HepG2 (cell line): ENCODE results near the gene S100A11. TPM values are rescaled to one million over a fixed set of nuclear protein-coding genes. Genes with fewer than 3 reads are reported as not detected.

Source experiments
- ASH2L ChIP-seq: fragments of 300-600, 200-600 bp; sonication (generic); IDR thresholded peaks from 2 replicates; pipeline ENCODE4 v1.7.0; 2017; ENCODE audit warnings: low read depth, mild to moderate bottlenecking, moderate library complexity, mixed read lengths, low read length; ENCODE audit not compliant: insufficient read length
- CREBL2 ChIP-seq: sonication (generic); formaldehyde crosslinking; IDR thresholded peaks from 2 replicates; pipeline ENCODE4 v1.8.1; 2023; ENCODE audit warnings: missing genetic modification reagents, mild to moderate bottlenecking, borderline replicate concordance
- DR1 ChIP-seq: sonication (generic); formaldehyde crosslinking; IDR thresholded peaks from 2 replicates; pipeline ENCODE4 v1.8.0; 2021; ENCODE audit warnings: mild to moderate bottlenecking, missing genetic modification reagents, inconsistent platforms
- EZH2 ChIP-seq: conservative IDR thresholded peaks from 2 replicates; pipeline ENCODE4 v1.6.1; 2012; ENCODE audit warnings: mild to moderate bottlenecking, low read depth, low read length, moderate library complexity
- FOXC1 ChIP-seq: sonication (generic); formaldehyde crosslinking; IDR thresholded peaks from 2 replicates; pipeline ENCODE4 v1.8.0; 2022; ENCODE audit warnings: mild to moderate bottlenecking, missing genetic modification reagents, borderline replicate concordance
- FOXK1 ChIP-seq: sonication (generic); formaldehyde crosslinking; IDR thresholded peaks from 2 replicates; pipeline ENCODE4 v1.4.0; 2020; ENCODE audit warnings: low read depth, missing genetic modification reagents, borderline replicate concordance
- IRF2 ChIP-seq: IDR thresholded peaks from 2 replicates; pipeline ENCODE4 v1.6.1; 2018; ENCODE audit warnings: missing genetic modification reagents, missing compliant biosample characterization
- KDM3A ChIP-seq: IDR thresholded peaks from 2 replicates; pipeline ENCODE4 v1.6.1; 2018; ENCODE audit warnings: low read depth, missing compliant biosample characterization
- KDM5B ChIP-seq: sonication (generic); formaldehyde crosslinking; IDR thresholded peaks from 2 replicates; pipeline ENCODE4 v1.4.0; 2020; ENCODE audit warnings: missing genetic modification reagents, mild to moderate bottlenecking, borderline replicate concordance
- KMT2A ChIP-seq: sonication (generic); formaldehyde crosslinking; IDR thresholded peaks from 2 replicates; pipeline ENCODE4 v1.4.0; 2020; ENCODE audit warnings: missing genetic modification reagents
- MYC ChIP-seq: sonication (generic); formaldehyde crosslinking; IDR thresholded peaks from 2 replicates; pipeline ENCODE4 v1.9.0; 2021; ENCODE audit warnings: missing genetic modification reagents, borderline replicate concordance
- RFXANK ChIP-seq: IDR thresholded peaks from 2 replicates; pipeline ENCODE4 v1.6.1; 2016
- SP5 ChIP-seq: IDR thresholded peaks from 2 replicates; pipeline ENCODE4 v1.6.1; 2016; ENCODE audit warnings: low read depth, borderline replicate concordance
- THAP11 ChIP-seq: IDR thresholded peaks from 2 replicates; pipeline ENCODE4 v1.6.1; 2016; ENCODE audit warnings: missing biosample characterization, missing genetic modification reagents
- ZBTB4 ChIP-seq: sonication (generic); formaldehyde crosslinking; IDR thresholded peaks from 2 replicates; pipeline ENCODE4 v1.4.0; 2020; ENCODE audit warnings: missing genetic modification reagents, mild to moderate bottlenecking, borderline replicate concordance
- ZNF263 ChIP-seq: sonication (generic); formaldehyde crosslinking; IDR thresholded peaks from 2 replicates; pipeline ENCODE4 v1.4.0; 2020; ENCODE audit warnings: missing genetic modification reagents
- ZNF333 ChIP-seq: sonication (generic); formaldehyde crosslinking; IDR thresholded peaks from 2 replicates; pipeline ENCODE4 v1.4.0; 2020; ENCODE audit warnings: mild to moderate bottlenecking, missing genetic modification reagents, borderline replicate concordance
- ZNF556 ChIP-seq: sonication (generic); formaldehyde crosslinking; IDR thresholded peaks from 2 replicates; pipeline ENCODE4 v1.4.0; 2020; ENCODE audit warnings: mild to moderate bottlenecking, missing genetic modification reagents, borderline replicate concordance
- ZNF557 ChIP-seq: sonication (generic); formaldehyde crosslinking; IDR thresholded peaks from 2 replicates; pipeline ENCODE4 v1.4.0; 2020; ENCODE audit warnings: missing genetic modification reagents
- ZNF607 ChIP-seq: sonication (generic); formaldehyde crosslinking; IDR thresholded peaks from 2 replicates; pipeline ENCODE4 v1.5.1; 2020; ENCODE audit warnings: missing genetic modification reagents, mild to moderate bottlenecking, borderline replicate concordance
- ZNF687 ChIP-seq: sonication (generic); formaldehyde crosslinking; IDR thresholded peaks from 2 replicates; pipeline ENCODE4 v1.5.1; 2020; ENCODE audit warnings: mild to moderate bottlenecking, missing genetic modification reagents, moderate library complexity
- ZSCAN21 ChIP-seq: sonication (generic); formaldehyde crosslinking; IDR thresholded peaks from 2 replicates; pipeline ENCODE4 v1.8.0; 2022; ENCODE audit warnings: mild to moderate bottlenecking, missing genetic modification reagents, moderate library complexity, borderline replicate concordance
- polyA plus RNA-seq, 8 experiments: library from polyadenylated mRNA; depleted of rRNA in 3 of 8; stranded (reverse) in 7 of 8; unstranded in 1 of 8; fragments of >200 nt; fragmentation: Illumina TruSeq in 4 of 8; extraction: Trizol in 4 of 8; gene quantifications; 2 replicates each; pipeline versions ENCODE4 v1.2.1 to v1.2.3, GENCODE V29; 2011 to 2016; ENCODE audit warnings: low read depth in 4 of 8, missing spikeins in 1 of 8, mixed read lengths in 1 of 8; ENCODE audit not compliant: insufficient read depth in 1 of 8
- total RNA-seq, 5 experiments: library from RNA; depleted of rRNA; stranded (reverse); fragments of >200 nt; fragmentation: Illumina TruSeq; extraction: Trizol; gene quantifications; 2 replicates each; pipeline ENCODE4 v1.2.3, GENCODE V29; 2016; ENCODE audit warnings: low read depth in 1 of 5

Gene S100A11
- total and polyA plus RNA-seq, 2 of the 13 experiments (the other 11 are each of a cell fraction or from before 2014, with no cell fraction given): 6.6 to 34.4 TPM

- peak; percentile 46 for TF ChIP-seq ASH2L
- TF ChIP-seq FOXK1 (CRISPR knock-in tag): no peak
- TF ChIP-seq KDM3A: 0 out of 2 replicates have a peak, but pooled peaks have one; percentile 72
- 0 out of 2 replicates have a peak, but pooled peaks have one; percentile 42 for TF ChIP-seq ZNF333 (CRISPR knock-in tag)
- peak; percentile 84 for TF ChIP-seq ZNF687 (CRISPR knock-in tag)
- peak; percentile 38; the same call in 1 of the 2 replicates for TF ChIP-seq MYC (CRISPR knock-in tag)
- TF ChIP-seq ZNF263 (CRISPR knock-in tag): peak; percentile 91
- TF ChIP-seq SP5 (CRISPR knock-in tag): 0 out of 2 replicates have a peak, but pooled peaks have one; percentile 55
- 0 out of 2 replicates have a peak, but pooled peaks have one; percentile 20 for TF ChIP-seq ZSCAN21 (CRISPR knock-in tag)
- TF ChIP-seq ZNF557 (CRISPR knock-in tag): no peak; the same call in 1 of the 2 replicates
- no peak for TF ChIP-seq CREBL2
- 0 out of 2 replicates have a peak, but pooled peaks have one; percentile 8 for TF ChIP-seq DR1 (CRISPR knock-in tag)
- peak; percentile 65 for TF ChIP-seq THAP11 (CRISPR knock-in tag)
- no peak for TF ChIP-seq ZNF607 (CRISPR knock-in tag)
- no peak for TF ChIP-seq ZNF556 (CRISPR knock-in tag)
- TF ChIP-seq EZH2: no peak
- TF ChIP-seq RFXANK: no peak
- TF ChIP-seq IRF2: peak; percentile 36; the same call in 1 of the 2 replicates
- no peak for TF ChIP-seq ZBTB4
- TF ChIP-seq FOXC1 (CRISPR knock-in tag): peak; percentile 65; the same call in 1 of the 2 replicates
- TF ChIP-seq KDM5B (CRISPR knock-in tag): peak; percentile 58; the same call in 1 of the 2 replicates
- TF ChIP-seq KMT2A (CRISPR knock-in tag): no peak; the same call in 1 of the 2 replicates
Measured at GRCh38 chr1:152047730-152048415, 11.1 kb upstream of the S100A11 start (continued).
